Spleen (tissue), 7 donors: Measurements from ENCODE around the gene SLC8A1.

Experiments used
- POLR2A ChIP-seq, 3 donors: fragments of 450-650 bp; IDR thresholded peaks; one replicate each; pipeline ENCODE4 v1.5.1; 2017; ENCODE audit warnings: antibody characterized with exemption in 3 of 3, mild to moderate bottlenecking in 1 of 3
- POLR2AphosphoS5 ChIP-seq, 3 donors: sonication (generic); formaldehyde crosslinking; IDR thresholded peaks; one replicate each; pipeline ENCODE4 v1.5.1; 2017; ENCODE audit warnings: antibody characterized with exemption in 3 of 3
- TF ChIP-seq, protein P1 (sequence below), 11 experiments: fragments of 200-600 bp in 7 of 11; fragments of 450-650 bp in 4 of 11; sonication (generic) in 4 of 11; IDR thresholded peaks in 8 of 11; conservative IDR thresholded peaks in 3 of 11; 1 replicate in 7 of 11; 2 replicates in 4 of 11; pipeline versions ENCODE4 v1.4.0 to v1.8.0; 2016 to 2021; ENCODE audit warnings: antibody characterized with exemption in 11 of 11, inconsistent platforms in 4 of 11, mild to moderate bottlenecking in 1 of 11
- donor health status: DM: no; HTN: no; CAD: no; lungs with moderate emphysema.
- donor health status: DM: no; HTN: no; CAD: no.
- donor health status: DM: no; HTN: no; CAD: no.

- TF ChIP-seq, protein P1, sequence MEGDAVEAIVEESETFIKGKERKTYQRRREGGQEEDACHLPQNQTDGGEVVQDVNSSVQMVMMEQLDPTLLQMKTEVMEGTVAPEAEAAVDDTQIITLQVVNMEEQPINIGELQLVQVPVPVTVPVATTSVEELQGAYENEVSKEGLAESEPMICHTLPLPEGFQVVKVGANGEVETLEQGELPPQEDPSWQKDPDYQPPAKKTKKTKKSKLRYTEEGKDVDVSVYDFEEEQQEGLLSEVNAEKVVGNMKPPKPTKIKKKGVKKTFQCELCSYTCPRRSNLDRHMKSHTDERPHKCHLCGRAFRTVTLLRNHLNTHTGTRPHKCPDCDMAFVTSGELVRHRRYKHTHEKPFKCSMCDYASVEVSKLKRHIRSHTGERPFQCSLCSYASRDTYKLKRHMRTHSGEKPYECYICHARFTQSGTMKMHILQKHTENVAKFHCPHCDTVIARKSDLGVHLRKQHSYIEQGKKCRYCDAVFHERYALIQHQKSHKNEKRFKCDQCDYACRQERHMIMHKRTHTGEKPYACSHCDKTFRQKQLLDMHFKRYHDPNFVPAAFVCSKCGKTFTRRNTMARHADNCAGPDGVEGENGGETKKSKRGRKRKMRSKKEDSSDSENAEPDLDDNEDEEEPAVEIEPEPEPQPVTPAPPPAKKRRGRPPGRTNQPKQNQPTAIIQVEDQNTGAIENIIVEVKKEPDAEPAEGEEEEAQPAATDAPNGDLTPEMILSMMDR (IDR thresholded peaks at IDR 0.05 in 8 of 11, conservative IDR thresholded peaks at IDR 0.05 in 3 of 11), result no peak
- TF ChIP-seq POLR2A (IDR thresholded peaks at IDR 0.05) (no peak), POLR2AphosphoS5 (IDR thresholded peaks at IDR 0.05) (no peak)
Measured at GRCh38 chr2:40251137-40251536, 200.8 kb downstream of the SLC8A1 start.
